IMR-90 (cell line): ENCODE measurements around the gene PIP5K1C. TPM values are rescaled to one million over a fixed set of nuclear protein-coding genes. Genes with fewer than 3 reads are reported as not detected.

Experiments
- ATAC-seq: fragments of 200-7000 bp; cut with Tn5 transposase; 2 replicates; pipeline ENCODE4 v1.9.1; 2020; ENCODE audit warnings: low read depth, mild to moderate bottlenecking, moderate library complexity
- BruUV-seq: library from RNA; stranded (reverse); fragments of 400-500 nt; replicated peaks from 2 replicates; lab custom pipeline; 2021; lab: Mats Ljungman, UMichigan
- CTCF ChIA-PET: fragments of 300-600 bp; formaldehyde crosslinking; extraction: SDS; loops from one replicate; lab custom pipeline; 2021; ENCODE audit warnings: antibody characterized with exemption; lab: Yijun Ruan, JAX
- POLR2A ChIA-PET: fragments of 300-600 bp; sonication (Branson Sonifier 250); formaldehyde crosslinking; loops from one replicate; lab custom pipeline; 2022; ENCODE audit warnings: antibody characterized with exemption; ENCODE audit not compliant: unreplicated experiment; lab: Charles Lee
- DNase-seq: peaks from one replicate; pipeline ENCODE4 v3.0.0; 2013
- H2AFZ ChIP-seq: replicated peaks from 2 replicates; pipeline ENCODE3; 2013; ENCODE audit warnings: low read length, mild to moderate bottlenecking; ENCODE audit not compliant: poor library complexity
- H2AK5ac ChIP-seq: 2 replicates; pipeline ENCODE4 v1.6.1; 2013; ENCODE audit warnings: low read depth, low read length, inconsistent platforms
- H2AK9ac ChIP-seq: replicated peaks from 2 replicates; pipeline ENCODE3; 2013; ENCODE audit warnings: mild to moderate bottlenecking, low read depth, low read length, moderate library complexity; ENCODE audit not compliant: poor library complexity
- H2BK120ac ChIP-seq: 2 replicates; pipeline ENCODE4 v1.6.1; 2013; ENCODE audit warnings: low read depth, low read length, inconsistent platforms
- H2BK15ac ChIP-seq: 3 replicates; pipeline ENCODE4 v1.6.1; 2013; ENCODE audit warnings: low read depth, low read length, inconsistent platforms
- H2BK20ac ChIP-seq: 2 replicates; pipeline ENCODE4 v1.6.1; 2013; ENCODE audit warnings: low read depth, mild to moderate bottlenecking, inconsistent platforms, low read length, moderate library complexity
- H2BK5ac ChIP-seq: 2 replicates; pipeline ENCODE4 v1.6.1; 2013; ENCODE audit warnings: mild to moderate bottlenecking, low read depth, low read length, inconsistent platforms; ENCODE audit not compliant: poor library complexity, severe bottlenecking
- H3K14ac ChIP-seq: replicated peaks from 2 replicates; pipeline ENCODE4 v1.6.1; 2013; ENCODE audit warnings: low read depth, low read length, inconsistent platforms
- H3K18ac ChIP-seq: 2 replicates; pipeline ENCODE4 v1.6.1; 2013; ENCODE audit warnings: low read depth, low read length, control low read depth
- H3K23ac ChIP-seq: 2 replicates; pipeline ENCODE4 v1.6.1; 2013; ENCODE audit warnings: low read depth, low read length, inconsistent platforms
- H3K27ac ChIP-seq: 2 replicates; pipeline ENCODE4 v1.5.1; 2013; ENCODE audit warnings: mild to moderate bottlenecking, control low read depth, low read length; ENCODE audit not compliant: insufficient read depth
- H3K27me3 ChIP-seq: 2 replicates; pipeline ENCODE4 v1.6.1; 2013; ENCODE audit warnings: low read length; ENCODE audit not compliant: control insufficient read depth, insufficient read depth
- H3K36me3 ChIP-seq: 2 replicates; pipeline ENCODE4 v1.6.1; 2013; ENCODE audit warnings: low read length, mixed read lengths; ENCODE audit not compliant: control insufficient read depth, insufficient read depth
- H3K4ac ChIP-seq: 2 replicates; pipeline ENCODE4 v1.6.1; 2013; ENCODE audit warnings: low read depth, low read length, inconsistent platforms
- H3K4me1 ChIP-seq: 2 replicates; pipeline ENCODE4 v1.6.1; 2013; ENCODE audit warnings: low read length, mixed read lengths; ENCODE audit not compliant: control insufficient read depth, insufficient read depth
- H3K4me2 ChIP-seq: 2 replicates; pipeline ENCODE4 v1.6.1; 2013; ENCODE audit warnings: low read depth, mild to moderate bottlenecking, control low read depth, low read length, moderate library complexity
- H3K4me3 ChIP-seq: 2 replicates; pipeline ENCODE4 v1.5.1; 2013; ENCODE audit warnings: low read depth, mild to moderate bottlenecking, control low read depth, low read length, moderate library complexity; ENCODE audit not compliant: insufficient read depth
- H3K56ac ChIP-seq: 2 replicates; pipeline ENCODE4 v1.6.1; 2013; ENCODE audit warnings: low read length, inconsistent platforms; ENCODE audit not compliant: insufficient read depth; ENCODE audit errors: extremely low read depth
- H3K79me1 ChIP-seq, 2 experiments: 2 replicates each; pipeline ENCODE4 v1.6.1; 2013; ENCODE audit warnings: low read length in 2 of 2, inconsistent platforms in 1 of 2, low read depth in 1 of 2
- H3K9ac ChIP-seq: 2 replicates; pipeline ENCODE4 v1.6.1; 2013; ENCODE audit warnings: low read depth, low read length, control low read depth
- H3K9me1 ChIP-seq: 2 replicates; pipeline ENCODE4 v1.6.1; 2013; ENCODE audit warnings: low read length, inconsistent platforms; ENCODE audit not compliant: insufficient read depth
- H3K9me3 ChIP-seq: 2 replicates; pipeline ENCODE4 v1.6.1; 2013; ENCODE audit warnings: low read length; ENCODE audit not compliant: control insufficient read depth, insufficient read depth
- H4K20me1 ChIP-seq: 2 replicates; pipeline ENCODE4 v1.6.1; 2013; ENCODE audit warnings: low read length, inconsistent platforms; ENCODE audit not compliant: insufficient read depth
- H4K5ac ChIP-seq: 2 replicates; pipeline ENCODE4 v1.6.1; 2013; ENCODE audit warnings: mild to moderate bottlenecking, low read depth, low read length, control low read depth
- H4K8ac ChIP-seq, 2 experiments: 2 replicates each; pipeline ENCODE4 v1.6.1; 2013; ENCODE audit warnings: low read depth in 2 of 2, low read length in 2 of 2, control low read depth in 1 of 2, inconsistent platforms in 1 of 2
- H4K91ac ChIP-seq: 2 replicates; pipeline ENCODE4 v1.6.1; 2013; ENCODE audit warnings: low read depth, low read length, inconsistent platforms; ENCODE audit not compliant: insufficient read depth
- CEBPB ChIP-seq: IDR thresholded peaks from 2 replicates; pipeline ENCODE4 v1.6.1; 2012; ENCODE audit warnings: low read depth, low read length, improper control_type of control experiment
- CHD1 ChIP-seq: IDR thresholded peaks from 2 replicates; pipeline ENCODE4 v1.6.1; 2012; ENCODE audit warnings: low read depth, low read length, improper control_type of control experiment
- WGBS, 2 experiments: methylation state at CpG; one replicate each; pipeline versions ENCODE4 v1.1.5 to v1.1.7; 2013; ENCODE audit warnings: missing lambda C conversion rate in 2 of 2; ENCODE audit not compliant: insufficient read length in 1 of 2; ENCODE audit errors: extremely low coverage in 2 of 2; 5-methylcytosine and 5-hydroxymethylcytosine counted together
- dilution Hi-C: fragments of 300-500 bp; cut with HindIII; formaldehyde crosslinking; loops from one replicate; pipeline ENCODE4 v1.14.3; 2018; ENCODE audit warnings: low sequenced_read_pairs; ENCODE audit not compliant: unreplicated experiment
- in situ Hi-C: fragments of 300-500 bp; cut with MboI; formaldehyde crosslinking; loops from 3 replicates; pipeline ENCODE4 v1.14.3; 2019; ENCODE audit warnings: low sequenced_read_pairs, inconsistent platforms, mixed read lengths
- intact Hi-C: fragments of 100-400 bp; cut with micrococcal nuclease; formaldehyde crosslinking; loops from 2 replicates; pipeline ENCODE4 v1.10.0; 2022
- polyA plus RNA-seq, 3 experiments: library from polyadenylated mRNA; depleted of rRNA; stranded (reverse); fragments of >200 nt; gene quantifications; 2 replicates each; pipeline ENCODE4 v1.2.3, GENCODE V29; 2012; ENCODE audit warnings: low replicate concordance in 1 of 3
- total RNA-seq: library from RNA; depleted of rRNA; stranded (reverse); fragments of >200 nt; gene quantifications from 2 replicates; pipeline ENCODE4 v1.2.3, GENCODE V29; 2012

Gene PIP5K1C
- total and polyA plus RNA-seq, 2 of the 4 experiments (the other 2 are of a cell fraction): 13.6 to 23.3 TPM

GRCh38 chr19:3698386-3698950 is 1.8 kb downstream of the PIP5K1C start:
- Histone ChIP-seq H3K4me1 (peaks cover 8% of the 10 kb centered on the region; the same call in 1 of the 2 replicates), H3K18ac (no peak overlapping the region), H4K20me1 (peaks cover 58% of the 10 kb centered on the region), H3K9me3 (no peaks in the 10 kb centered on the region), H3K9me1 (0 out of 2 replicates have a peak, but pooled peaks cover 9% of the 10 kb centered on the region), H3K27me3 (no peaks in the 10 kb centered on the region), H3K4me2 (peak overlapping the region; percentile 3; the same call in 1 of the 2 replicates), H3K36me3 (peaks cover 3% of the 10 kb centered on the region; the same call in 1 of the 2 replicates), H2BK5ac (no peak overlapping the region), H2BK120ac (no peak overlapping the region), H2AFZ (no peak overlapping the region), H2BK20ac (no peak overlapping the region), H3K4me3 (no peak overlapping the region), H2AK5ac (peak overlapping the region; percentile 33; the same call in 1 of the 2 replicates), H3K14ac (no peak overlapping the region), H3K23ac (peak overlapping the region; percentile 64; the same call in 1 of the 2 replicates), H4K8ac (no peak overlapping the region), H2BK15ac (no peak overlapping the region), H3K9ac (no peak overlapping the region), H4K91ac (no peak overlapping the region), H2AK9ac (peak overlapping the region; percentile 87), H4K5ac (no peak overlapping the region), H3K79me1 (peaks cover 0 to 48% of the 10 kb centered on the region in 2 experiments; a peak in 3 of 4 replicates), H3K4ac (peak overlapping the region; percentile 29; the same call in 1 of the 2 replicates), H3K56ac (no peak overlapping the region), H3K27ac (no peak overlapping the region)
- ChIA-PET POLR2A (no interaction called here), CTCF (no interaction called here)
- no peak for ATAC-seq
- TF ChIP-seq CEBPB (peak; percentile 30; the same call in 1 of the 2 replicates), CHD1 (no peak)
- dilution Hi-C loops (no loop called here), in situ Hi-C loops (no loop called here), intact Hi-C loops (loop anchor here (2.0 kb wide), 1 partner anchor 28 kb away; no protein-coding TSS in a partner anchor)
- BruUV-seq: no TSS peak
- no CpG with 5 or more reads among the region's 12 CpGs for WGBS, 2 experiments
- DNase-seq: peak; percentile 28
